Suppressor macrophage treated with lipopolysaccharide for 1 hour (primary cell): ENCODE measurements around the gene DGKI.
A peak's percentile ranks its signal among the peaks of the same experiment; 100 is the strongest.

Source experiments
- DNase-seq, 3 donors: peaks; one replicate each; pipeline ENCODE4 v3.0.0-alpha.2; 2020 to 2022

DGKI gene

GRCh38 chr7:137871170-137871915 lies 24.6 kb upstream of the DGKI start:
- peak in 1 of 3 donors; percentile 33 for DNase-seq

GRCh38 chr7:137870684-137871083 lies 23.9 kb upstream of the DGKI start:
- DNase-seq = no peak

GRCh38 chr7:137870078-137870477 lies 23.3 kb upstream of the DGKI start:
- DNase-seq = no peak

- no peak for DNase-seq
Observed at GRCh38 chr7:137869260-137869659, 22.5 kb upstream of the DGKI start.

- no peak for DNase-seq
Observed at GRCh38 chr7:137867289-137867688, 20.5 kb upstream of the DGKI start.

- no peak for DNase-seq
Observed at GRCh38 chr7:137865764-137866163, 19.0 kb upstream of the DGKI start.

GRCh38 chr7:137862964-137863363 lies 16.2 kb upstream of the DGKI start:
- no peak for DNase-seq

- DNase-seq = no peak
Observed at GRCh38 chr7:137862358-137862757, 15.6 kb upstream of the DGKI start.

- DNase-seq = no peak
Observed at GRCh38 chr7:137860542-137860941, 13.8 kb upstream of the DGKI start.

- DNase-seq = no peak
Observed at GRCh38 chr7:137853053-137853452, 6.3 kb upstream of the DGKI start.

GRCh38 chr7:137852108-137852507 lies 5.3 kb upstream of the DGKI start:
- DNase-seq = no peak

GRCh38 chr7:137850972-137851945 lies 4.5 kb upstream of the DGKI start:
- no peak for DNase-seq

- DNase-seq = no peak
Observed at GRCh38 chr7:137850571-137850970, 3.8 kb upstream of the DGKI start.

GRCh38 chr7:137848095-137848494 lies 1.3 kb upstream of the DGKI start:
- DNase-seq = no peak

- DNase-seq = no peak
Observed at GRCh38 chr7:137847568-137848050, 835 bp upstream of the DGKI start.

- peak in 1 of 3 donors; percentile 35 for DNase-seq
Observed at GRCh38 chr7:137846549-137846826, 286 bp downstream of the DGKI start.

GRCh38 chr7:137844677-137845425 lies 1.9 kb downstream of the DGKI start:
- DNase-seq = no peak

GRCh38 chr7:137839903-137840779 lies 6.6 kb downstream of the DGKI start:
- no peak for DNase-seq

GRCh38 chr7:137838706-137839315 lies 8.0 kb downstream of the DGKI start:
- DNase-seq = no peak

GRCh38 chr7:137836541-137836940 lies 10.2 kb downstream of the DGKI start:
- DNase-seq = no peak

- DNase-seq = no peak
Observed at GRCh38 chr7:137836113-137836509, 10.7 kb downstream of the DGKI start.
